HAP-1 (cell line): ENCODE measurements around the gene POLRMT.

ENCODE experiments used
- DNase-seq, 2 experiments: peaks; one replicate each; pipeline ENCODE4 v3.0.0-alpha.2; 2016 to 2020; ENCODE audit warnings: low spot score in 2 of 2
- H3K27me3 ChIP-seq: fragments of 250-450 bp; sonication (Bioruptor Pico); 2 replicates; pipeline ENCODE4 v1.5.1; 2020; ENCODE audit warnings: low read depth, mild to moderate bottlenecking, moderate library complexity
- H3K36me3 ChIP-seq: fragments of 250-450 bp; sonication (Bioruptor Pico); replicated peaks from 2 replicates; pipeline ENCODE4 v1.5.1; 2020; ENCODE audit warnings: mild to moderate bottlenecking
- H3K4me1 ChIP-seq: fragments of 250-450 bp; sonication (Bioruptor Pico); 2 replicates; pipeline ENCODE4 v1.5.1; 2020; ENCODE audit warnings: mild to moderate bottlenecking
- H3K4me3 ChIP-seq: fragments of 250-450 bp; sonication (Bioruptor Pico); 2 replicates; pipeline ENCODE4 v1.5.1; 2020; ENCODE audit warnings: mild to moderate bottlenecking, moderate library complexity
- H3K9me3 ChIP-seq: fragments of 250-450 bp; sonication (Bioruptor Pico); 2 replicates; pipeline ENCODE4 v1.5.1; 2020; ENCODE audit warnings: mild to moderate bottlenecking, moderate library complexity
- in situ Hi-C: fragments of 300-500 bp; cut with MboI; formaldehyde crosslinking; loops from 3 replicates; pipeline ENCODE4 v1.14.3; 2020; ENCODE audit warnings: low sequenced_read_pairs, inconsistent platforms, mixed read lengths

POLRMT gene

GRCh38 chr19:647566-648284, 14.4 kb upstream of the POLRMT start:
- in situ Hi-C loops: no loop called here
- H3K36me3 ChIP-seq: peaks cover 70% of the 10 kb centered on the region
- H3K27me3 ChIP-seq: no peaks in the 10 kb centered on the region
- no peaks in the 10 kb centered on the region for H3K9me3 ChIP-seq
- no peaks in the 10 kb centered on the region for H3K4me1 ChIP-seq
- no peak for DNase-seq
- no peak overlapping the region for H3K4me3 ChIP-seq

- H3K27me3 ChIP-seq: no peaks in the 10 kb centered on the region
- no peak for DNase-seq
- no peak overlapping the region for H3K4me3 ChIP-seq
- in situ Hi-C loops: no loop called here
- peaks cover 62% of the 10 kb centered on the region for H3K36me3 ChIP-seq
- H3K4me1 ChIP-seq: no peaks in the 10 kb centered on the region
- H3K9me3 ChIP-seq: no peaks in the 10 kb centered on the region
Observed at GRCh38 chr19:646779-647565, 13.6 kb upstream of the POLRMT start.

DNA sequence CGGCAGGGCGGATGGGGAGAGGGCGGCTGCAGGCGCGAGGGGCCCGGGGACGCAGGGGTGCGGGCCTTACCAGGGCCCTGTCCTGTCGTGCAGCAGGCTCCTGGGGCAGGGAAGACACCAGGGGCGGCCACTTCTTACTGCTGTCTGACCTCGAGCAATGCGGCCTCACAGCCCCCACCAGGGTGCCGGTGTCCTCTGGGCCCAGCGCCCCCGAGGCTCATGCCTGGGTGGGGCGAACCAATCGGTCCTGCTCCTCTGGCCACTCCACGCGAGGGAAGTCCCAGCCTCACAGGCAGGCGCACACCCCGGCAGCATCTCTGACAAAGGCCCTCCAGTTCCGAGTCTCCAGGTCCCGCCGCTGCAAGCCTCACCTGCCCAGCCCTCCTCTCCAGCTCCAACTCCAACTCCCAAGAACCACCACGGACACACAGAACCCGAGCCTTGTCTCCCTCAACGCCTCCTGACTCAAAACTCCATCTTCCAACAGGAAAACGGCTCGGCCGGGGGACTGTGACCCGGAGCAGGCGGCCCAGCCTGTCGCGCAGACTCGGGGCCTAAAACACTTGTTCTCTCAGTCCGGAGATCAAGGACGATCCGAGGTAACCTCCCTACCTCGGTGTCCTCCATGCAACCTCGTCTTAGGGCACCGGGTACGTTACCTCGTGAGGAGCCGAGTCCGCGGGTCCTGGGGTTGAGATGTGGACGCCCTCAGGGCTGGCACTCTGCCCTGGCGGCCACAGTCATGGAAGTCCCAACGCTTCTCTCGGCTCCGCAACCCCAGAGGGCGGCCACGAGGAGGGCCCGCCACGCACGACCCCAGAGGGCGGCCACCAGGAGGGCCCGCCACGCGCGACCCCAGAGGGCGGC, 12.8 kb upstream of the POLRMT start:
- Histone ChIP-seq H3K4me3 (no peak overlapping the region), H3K4me1 (no peaks in the 10 kb centered on the region), H3K9me3 (no peaks in the 10 kb centered on the region), H3K36me3 (peaks cover 54% of the 10 kb centered on the region), H3K27me3 (no peaks in the 10 kb centered on the region)
- DNase-seq: no peak
- in situ Hi-C loops: no loop called here

DNA sequence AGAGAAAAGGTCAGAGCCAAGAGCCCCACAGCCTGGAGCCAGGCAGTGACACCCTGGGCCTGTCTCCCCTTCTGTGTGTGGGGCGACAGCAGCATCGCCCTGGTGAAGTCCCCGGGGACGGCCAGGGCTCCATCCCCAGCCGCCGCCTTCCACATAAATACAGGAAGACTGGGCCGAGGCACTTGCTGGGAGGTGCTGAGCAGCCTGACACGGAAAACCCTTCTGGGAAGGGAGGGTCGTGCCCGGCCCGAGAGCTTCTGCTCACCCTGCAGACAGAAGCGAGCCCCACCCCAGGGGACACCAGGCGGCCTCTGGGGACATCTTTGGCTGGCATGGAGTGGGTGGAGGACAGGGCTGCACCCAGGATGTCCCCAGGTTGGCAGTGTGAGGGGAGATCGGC, 11.5 kb upstream of the POLRMT start:
- Histone ChIP-seq H3K4me1 (no peaks in the 10 kb centered on the region), H3K9me3 (no peaks in the 10 kb centered on the region), H3K4me3 (no peak overlapping the region), H3K27me3 (no peaks in the 10 kb centered on the region), H3K36me3 (peaks cover 47% of the 10 kb centered on the region)
- in situ Hi-C loops: no loop called here
- DNase-seq: no peak

DNA sequence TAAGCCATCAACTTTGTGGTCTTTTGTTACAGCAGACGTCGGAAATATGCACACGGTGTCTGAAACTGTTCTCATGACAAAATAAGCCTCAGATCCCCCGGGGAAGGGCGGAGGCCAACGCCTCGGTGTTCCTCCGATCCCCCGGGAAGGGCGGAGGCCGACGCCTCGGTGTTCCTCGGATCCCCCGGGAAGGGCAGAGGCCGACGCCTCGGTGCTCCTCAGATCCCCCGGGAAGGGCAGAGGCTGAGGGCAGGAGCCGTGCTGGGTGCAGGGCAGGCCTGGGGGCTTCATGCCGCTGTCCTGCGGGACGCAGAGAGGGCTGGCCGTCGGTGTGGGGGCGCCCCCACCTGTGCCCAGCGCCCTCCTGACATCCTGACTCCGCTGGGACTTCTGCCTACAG, 11.0 kb upstream of the POLRMT start:
- Histone ChIP-seq H3K36me3 (peaks cover 45% of the 10 kb centered on the region), H3K27me3 (no peaks in the 10 kb centered on the region), H3K4me1 (no peaks in the 10 kb centered on the region), H3K9me3 (no peaks in the 10 kb centered on the region), H3K4me3 (no peak overlapping the region)
- DNase-seq: no peak
- in situ Hi-C loops: no loop called here

DNA sequence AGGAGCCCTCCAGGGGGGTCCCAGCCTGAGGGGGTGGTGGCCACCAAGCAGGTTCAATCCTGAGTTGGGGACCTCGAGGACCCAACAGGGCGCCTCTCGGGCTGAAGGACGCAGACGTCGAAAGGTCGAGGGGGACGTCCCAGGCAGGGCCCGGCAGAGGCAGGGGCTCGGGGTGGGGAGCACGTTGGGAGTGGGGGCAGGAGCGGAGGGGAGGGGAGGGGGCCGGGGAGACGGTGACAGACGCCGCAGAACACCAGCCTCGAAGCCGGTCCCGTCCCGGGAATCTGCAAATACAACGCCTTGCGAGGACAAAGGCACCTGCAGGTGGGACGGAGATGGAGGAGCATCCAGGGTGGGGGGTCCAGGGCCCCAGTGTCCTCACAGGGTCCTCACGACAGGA, 10.4 kb upstream of the POLRMT start:
- H3K4me3 ChIP-seq: no peak overlapping the region
- peaks cover 39% of the 10 kb centered on the region for H3K36me3 ChIP-seq

GRCh38 chr19:642767-643727, 9.7 kb upstream of the POLRMT start:
- in situ Hi-C loops: no loop called here
- no peaks in the 10 kb centered on the region for H3K27me3 ChIP-seq
- no peak overlapping the region for H3K4me3 ChIP-seq
- H3K4me1 ChIP-seq: no peaks in the 10 kb centered on the region
- no peak for DNase-seq
- H3K9me3 ChIP-seq: no peaks in the 10 kb centered on the region
- peaks cover 34% of the 10 kb centered on the region for H3K36me3 ChIP-seq

More for the DNA sequence above, 10.4 kb upstream of the POLRMT start:
- DNase-seq: no peak
- Histone ChIP-seq H3K4me1 (no peaks in the 10 kb centered on the region), H3K9me3 (no peaks in the 10 kb centered on the region), H3K27me3 (no peaks in the 10 kb centered on the region)
- in situ Hi-C loops: no loop called here

GRCh38 chr19:641702-642101, 8.4 kb upstream of the POLRMT start:
- H3K4me3 ChIP-seq: no peak overlapping the region
- no peak for DNase-seq
- no peaks in the 10 kb centered on the region for H3K9me3 ChIP-seq
- in situ Hi-C loops: no loop called here
- no peaks in the 10 kb centered on the region for H3K27me3 ChIP-seq
- peaks cover 21% of the 10 kb centered on the region for H3K36me3 ChIP-seq
- H3K4me1 ChIP-seq: no peaks in the 10 kb centered on the region

GRCh38 chr19:640606-641189, 7.4 kb upstream of the POLRMT start:
- in situ Hi-C loops: no loop called here

DNA sequence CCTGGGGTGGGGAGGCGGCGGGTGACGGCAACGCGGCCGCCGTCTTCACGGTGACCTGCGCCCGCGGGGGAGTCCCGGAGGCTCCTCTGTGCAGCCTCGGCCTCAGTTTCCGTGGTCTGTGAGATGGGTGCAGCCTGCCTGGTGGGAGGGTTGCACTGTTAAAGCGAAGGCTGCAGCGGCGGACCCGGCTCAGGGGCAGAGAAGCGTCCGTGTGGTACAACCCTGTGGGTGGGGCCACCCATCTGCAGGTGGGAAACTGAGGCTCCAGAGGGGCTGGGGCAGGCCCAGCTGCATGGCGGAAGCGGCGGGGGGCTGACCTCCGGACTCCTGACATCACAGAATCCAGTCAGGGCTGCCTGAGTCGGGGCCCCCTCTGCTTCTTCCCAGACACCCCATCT, 6.8 kb upstream of the POLRMT start:
- Histone ChIP-seq H3K9me3 (no peaks in the 10 kb centered on the region), H3K27me3 (no peaks in the 10 kb centered on the region), H3K4me1 (no peaks in the 10 kb centered on the region), H3K4me3 (peak overlapping the region; percentile 16), H3K36me3 (peaks cover 8% of the 10 kb centered on the region)
- DNase-seq: no peak
- in situ Hi-C loops: no loop called here

More at GRCh38 chr19:640606-641189, 7.4 kb upstream of the POLRMT start:
- Histone ChIP-seq H3K4me3 (no peak overlapping the region), H3K36me3 (peaks cover 11% of the 10 kb centered on the region), H3K27me3 (no peaks in the 10 kb centered on the region), H3K4me1 (no peaks in the 10 kb centered on the region), H3K9me3 (no peaks in the 10 kb centered on the region)
- no peak for DNase-seq

DNA sequence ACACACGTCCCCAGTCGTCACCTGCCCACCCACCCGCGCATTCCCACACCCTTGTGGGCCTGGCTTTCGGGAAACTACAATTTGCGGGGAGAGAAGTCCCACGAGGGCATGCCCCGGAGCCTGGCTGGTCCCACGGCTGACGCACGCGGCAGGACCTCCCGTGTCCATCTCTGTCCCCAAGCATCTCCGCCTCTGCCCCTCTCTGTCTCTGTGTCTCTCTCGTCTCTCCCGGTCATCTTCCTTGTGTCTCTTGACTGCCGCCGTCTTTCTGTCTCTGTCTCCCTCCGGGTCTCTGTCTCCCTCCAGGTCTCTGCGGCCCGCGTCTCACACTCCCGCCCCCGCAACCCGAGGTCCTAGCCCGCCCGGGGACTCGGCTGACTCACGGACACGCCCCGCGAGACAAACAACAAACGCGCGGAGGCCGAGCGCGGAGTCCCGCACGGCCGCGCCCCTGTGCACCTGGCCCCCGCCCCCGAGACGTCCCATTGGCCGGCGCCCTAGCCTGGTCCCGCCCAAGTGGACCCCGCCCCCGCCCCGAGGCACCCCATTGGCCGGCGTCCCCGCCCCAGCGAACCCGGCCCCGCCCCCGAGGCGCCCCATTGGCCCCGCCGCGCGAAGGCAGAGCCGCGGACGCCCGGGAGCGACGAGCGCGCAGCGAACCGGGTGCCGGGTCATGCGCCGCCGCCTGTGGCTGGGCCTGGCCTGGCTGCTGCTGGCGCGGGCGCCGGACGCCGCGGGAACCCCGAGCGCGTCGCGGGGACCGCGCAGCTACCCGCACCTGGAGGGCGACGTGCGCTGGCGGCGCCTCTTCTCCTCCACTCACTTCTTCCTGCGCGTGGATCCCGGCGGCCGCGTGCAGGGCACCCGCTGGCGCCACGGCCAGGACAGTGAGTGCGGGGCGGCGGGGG, 6.2 kb upstream of the POLRMT start, which contains the start of gene FGF22:
TSS of gene FGF22 (plus strand) at position 627 of the 908 bp plus-strand sequence. CDS start at position 674, 47 bp downstream.
- Histone ChIP-seq H3K4me1 (no peaks in the 10 kb centered on the region), H3K36me3 (peaks cover 1% of the 10 kb centered on the region), H3K27me3 (no peaks in the 10 kb centered on the region), H3K9me3 (no peaks in the 10 kb centered on the region), H3K4me3 (peak within 1 kb of the TSS; percentile 38)
- in situ Hi-C loops: no loop called here
- DNase-seq: peak; percentile 77 to 97

GRCh38 chr19:638906-639252, 5.5 kb upstream of the POLRMT start:
- peaks cover 6% of the 10 kb centered on the region for H3K4me1 ChIP-seq
- no peaks in the 10 kb centered on the region for H3K27me3 ChIP-seq
- peak overlapping the region; percentile 38; the same call in 1 of the 2 replicates for H3K4me3 ChIP-seq
- no peaks in the 10 kb centered on the region for H3K36me3 ChIP-seq
- no peaks in the 10 kb centered on the region for H3K9me3 ChIP-seq
- DNase-seq: no peak
- in situ Hi-C loops: no loop called here
